Sigmoid colon (tissue), 4 donors: ENCODE data around the gene SLC66A1.

Experiments used
- POLR2A ChIP-seq, 2 donors: fragments of 450-650 bp; IDR thresholded peaks; one replicate each; pipeline ENCODE4 v1.6.1; 2016; ENCODE audit warnings: antibody characterized with exemption in 2 of 2, mild to moderate bottlenecking in 2 of 2, moderate library complexity in 2 of 2
- POLR2AphosphoS5 ChIP-seq, 4 donors: sonication (generic); formaldehyde crosslinking; IDR thresholded peaks; one replicate each; pipeline ENCODE4 v1.6.1; 2017; ENCODE audit warnings: antibody characterized with exemption in 4 of 4
- TF ChIP-seq, protein P1 (sequence below), 4 experiments: fragments of 450-650 bp in 3 of 4; fragments of 200-600 bp in 1 of 4; IDR thresholded peaks; one replicate each; pipeline ENCODE4 v1.5.1; 2016 to 2019; ENCODE audit warnings: antibody characterized with exemption in 4 of 4, mild to moderate bottlenecking in 3 of 4, moderate library complexity in 2 of 4

- TF ChIP-seq, protein P1, sequence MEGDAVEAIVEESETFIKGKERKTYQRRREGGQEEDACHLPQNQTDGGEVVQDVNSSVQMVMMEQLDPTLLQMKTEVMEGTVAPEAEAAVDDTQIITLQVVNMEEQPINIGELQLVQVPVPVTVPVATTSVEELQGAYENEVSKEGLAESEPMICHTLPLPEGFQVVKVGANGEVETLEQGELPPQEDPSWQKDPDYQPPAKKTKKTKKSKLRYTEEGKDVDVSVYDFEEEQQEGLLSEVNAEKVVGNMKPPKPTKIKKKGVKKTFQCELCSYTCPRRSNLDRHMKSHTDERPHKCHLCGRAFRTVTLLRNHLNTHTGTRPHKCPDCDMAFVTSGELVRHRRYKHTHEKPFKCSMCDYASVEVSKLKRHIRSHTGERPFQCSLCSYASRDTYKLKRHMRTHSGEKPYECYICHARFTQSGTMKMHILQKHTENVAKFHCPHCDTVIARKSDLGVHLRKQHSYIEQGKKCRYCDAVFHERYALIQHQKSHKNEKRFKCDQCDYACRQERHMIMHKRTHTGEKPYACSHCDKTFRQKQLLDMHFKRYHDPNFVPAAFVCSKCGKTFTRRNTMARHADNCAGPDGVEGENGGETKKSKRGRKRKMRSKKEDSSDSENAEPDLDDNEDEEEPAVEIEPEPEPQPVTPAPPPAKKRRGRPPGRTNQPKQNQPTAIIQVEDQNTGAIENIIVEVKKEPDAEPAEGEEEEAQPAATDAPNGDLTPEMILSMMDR (IDR thresholded peaks at IDR 0.05): no peak
- no peak for TF ChIP-seq POLR2AphosphoS5 (IDR thresholded peaks at IDR 0.05)
- TF ChIP-seq POLR2A (IDR thresholded peaks at IDR 0.05): no peak
Measured at GRCh38 chr1:19289244-19289643, 22.9 kb upstream of the SLC66A1 start.
